PFSK-1 (cell line): ENCODE results near the gene ZDHHC14.

Experiments
- FOXP2 ChIP-seq: optimal IDR thresholded peaks from 2 replicates; pipeline ENCODE3; 2011; ENCODE audit warnings: borderline replicate concordance, control low read depth, inconsistent platforms; ENCODE audit not compliant: insufficient read depth; ENCODE audit errors: extremely low read length, extremely low read depth
- POLR2AphosphoS5 ChIP-seq: IDR thresholded peaks from 2 replicates; pipeline ENCODE4 v1.6.1; 2012; ENCODE audit warnings: low read depth, mild to moderate bottlenecking, control low read depth, low read length, moderate library complexity
- SIN3A ChIP-seq: IDR thresholded peaks from 2 replicates; pipeline ENCODE4 v1.6.1; 2012; ENCODE audit warnings: mild to moderate bottlenecking, low read length, moderate library complexity, borderline replicate concordance; ENCODE audit not compliant: insufficient read depth
- TAF1 ChIP-seq: IDR thresholded peaks from 2 replicates; pipeline ENCODE4 v1.6.1; 2012; ENCODE audit warnings: low read length, control low read depth, borderline replicate concordance; ENCODE audit not compliant: insufficient read depth
- TF ChIP-seq, protein P1 (sequence below), 2 experiments: IDR thresholded peaks; 2 replicates each; pipeline versions ENCODE4 v1.6.1 to v1.8.0; 2011 to 2012; ENCODE audit warnings: low read depth in 2 of 2, low read length in 2 of 2, control low read depth in 1 of 2, inconsistent platforms in 1 of 2, mild to moderate bottlenecking in 1 of 2, moderate library complexity in 1 of 2; ENCODE audit not compliant: insufficient read depth in 1 of 2

- TF ChIP-seq POLR2AphosphoS5 (no peak), TAF1 (no peak), SIN3A (no peak), FOXP2 (no peak)
- TF ChIP-seq, protein P1, sequence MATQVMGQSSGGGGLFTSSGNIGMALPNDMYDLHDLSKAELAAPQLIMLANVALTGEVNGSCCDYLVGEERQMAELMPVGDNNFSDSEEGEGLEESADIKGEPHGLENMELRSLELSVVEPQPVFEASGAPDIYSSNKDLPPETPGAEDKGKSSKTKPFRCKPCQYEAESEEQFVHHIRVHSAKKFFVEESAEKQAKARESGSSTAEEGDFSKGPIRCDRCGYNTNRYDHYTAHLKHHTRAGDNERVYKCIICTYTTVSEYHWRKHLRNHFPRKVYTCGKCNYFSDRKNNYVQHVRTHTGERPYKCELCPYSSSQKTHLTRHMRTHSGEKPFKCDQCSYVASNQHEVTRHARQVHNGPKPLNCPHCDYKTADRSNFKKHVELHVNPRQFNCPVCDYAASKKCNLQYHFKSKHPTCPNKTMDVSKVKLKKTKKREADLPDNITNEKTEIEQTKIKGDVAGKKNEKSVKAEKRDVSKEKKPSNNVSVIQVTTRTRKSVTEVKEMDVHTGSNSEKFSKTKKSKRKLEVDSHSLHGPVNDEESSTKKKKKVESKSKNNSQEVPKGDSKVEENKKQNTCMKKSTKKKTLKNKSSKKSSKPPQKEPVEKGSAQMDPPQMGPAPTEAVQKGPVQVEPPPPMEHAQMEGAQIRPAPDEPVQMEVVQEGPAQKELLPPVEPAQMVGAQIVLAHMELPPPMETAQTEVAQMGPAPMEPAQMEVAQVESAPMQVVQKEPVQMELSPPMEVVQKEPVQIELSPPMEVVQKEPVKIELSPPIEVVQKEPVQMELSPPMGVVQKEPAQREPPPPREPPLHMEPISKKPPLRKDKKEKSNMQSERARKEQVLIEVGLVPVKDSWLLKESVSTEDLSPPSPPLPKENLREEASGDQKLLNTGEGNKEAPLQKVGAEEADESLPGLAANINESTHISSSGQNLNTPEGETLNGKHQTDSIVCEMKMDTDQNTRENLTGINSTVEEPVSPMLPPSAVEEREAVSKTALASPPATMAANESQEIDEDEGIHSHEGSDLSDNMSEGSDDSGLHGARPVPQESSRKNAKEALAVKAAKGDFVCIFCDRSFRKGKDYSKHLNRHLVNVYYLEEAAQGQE (IDR thresholded peaks at IDR 0.05; ENCODE audit: insufficient read depth in 1 of 2, low read depth in 2 of 2, low read length in 2 of 2), result no peak
Observed at GRCh38 chr6:157332813-157333212, 48.2 kb upstream of the ZDHHC14 start.
